Amygdala (tissue), 56 donors: ENCODE results near the gene COL4A5.

ENCODE experiments used
- DNase-seq, 56 donors: peaks; one replicate each; lab custom pipeline; 2025; lab: John Stamatoyannopoulos, UW

COL4A5 gene

GRCh38 chrX:108736509-108737479, 297.2 kb downstream of the COL4A5 start, which contains the start of gene IRS4:
Gene IRS4 (minus strand): TSS chrX:108736563.
- peak in 28 of 56 donors; percentile 0 to 49 (median 15) for DNase-seq

- no peak for DNase-seq
These were observed 298.1 kb downstream of the COL4A5 start for GRCh38 chrX:108737754-108738153.

DNA sequence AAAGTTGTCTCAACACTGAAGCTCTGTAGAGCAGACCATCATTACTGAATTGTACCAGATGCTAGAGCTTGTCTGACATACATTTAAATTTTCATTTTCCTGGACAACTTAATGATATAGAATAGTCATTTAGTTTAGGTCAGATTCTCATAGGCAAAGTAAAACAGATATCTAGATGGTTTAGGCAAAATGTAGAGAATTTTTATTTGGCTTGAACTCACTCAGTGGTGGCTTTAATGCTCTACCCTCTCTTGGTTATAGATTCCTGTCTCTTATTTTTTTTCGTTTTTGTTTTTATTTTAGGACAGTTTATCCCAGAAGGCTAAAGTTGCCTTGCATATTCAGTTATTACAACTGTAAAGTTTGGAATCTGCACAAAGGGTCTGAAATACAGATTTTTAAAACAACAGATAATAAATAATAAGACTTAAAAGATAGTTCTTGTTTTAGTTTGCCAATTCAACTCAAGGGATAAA, 300.7 kb downstream of the COL4A5 start:
- DNase-seq = no peak
